ENCODE measurements around the gene RIMS4.

The RIMS4 gene

GRCh38 chr20:44720997-44721784 lies 89.2 kb downstream of the RIMS4 start:
- DNase-seq (ENCODE audit: low spot score), result no peak

- no peak for DNase-seq (ENCODE audit: low spot score)
Measured at GRCh38 chr20:44720621-44720996, 89.7 kb downstream of the RIMS4 start.

- no peak for DNase-seq (ENCODE audit: low spot score)
Measured at GRCh38 chr20:44719841-44720240, 90.5 kb downstream of the RIMS4 start.

- peak; percentile 63 for DNase-seq (ENCODE audit: low spot score)
Measured at GRCh38 chr20:44717986-44718385, 92.4 kb downstream of the RIMS4 start.

- DNase-seq (ENCODE audit: low spot score), result no peak
Measured at GRCh38 chr20:44716309-44717106, 93.8 kb downstream of the RIMS4 start.

- DNase-seq (ENCODE audit: low spot score), result no peak
Measured at GRCh38 chr20:44715499-44716308, 94.6 kb downstream of the RIMS4 start.

- DNase-seq (ENCODE audit: low spot score), result peak; percentile 67
Measured at GRCh38 chr20:44714701-44715498, 95.4 kb downstream of the RIMS4 start, which contains the start of gene CCN5. Gene CCN5 (plus strand): TSS chr20:44715369. CDS start chr20:44715391, 22 bp downstream.

GRCh38 chr20:44714102-44714700 lies 96.1 kb downstream of the RIMS4 start:
- no peak for DNase-seq (ENCODE audit: low spot score)

GRCh38 chr20:44711237-44711636 lies 99.1 kb downstream of the RIMS4 start:
- no peak for DNase-seq (ENCODE audit: low spot score)

GRCh38 chr20:44709797-44710196 lies 100.5 kb downstream of the RIMS4 start:
- no peak for DNase-seq (ENCODE audit: low spot score)

GRCh38 chr20:44709380-44709779 lies 101.0 kb downstream of the RIMS4 start:
- no peak for DNase-seq (ENCODE audit: low spot score)

GRCh38 chr20:44707018-44707579 lies 103.2 kb downstream of the RIMS4 start:
- DNase-seq (ENCODE audit: low spot score), result no peak

- DNase-seq (ENCODE audit: low spot score), result no peak
Measured at GRCh38 chr20:44706301-44707017, 103.9 kb downstream of the RIMS4 start.

- no peak for DNase-seq (ENCODE audit: low spot score)
Measured at GRCh38 chr20:44705364-44706094, 104.8 kb downstream of the RIMS4 start.

GRCh38 chr20:44704551-44704971 lies 105.8 kb downstream of the RIMS4 start:
- no peak for DNase-seq (ENCODE audit: low spot score)

- no peak for DNase-seq (ENCODE audit: low spot score)
Measured at GRCh38 chr20:44703956-44704488, 106.3 kb downstream of the RIMS4 start.

- no peak for DNase-seq (ENCODE audit: low spot score)
Measured at GRCh38 chr20:44703183-44703925, 107.0 kb downstream of the RIMS4 start.

GRCh38 chr20:44702776-44703175 lies 107.6 kb downstream of the RIMS4 start:
- no peak for DNase-seq (ENCODE audit: low spot score)
